Panc1 (cell line): ENCODE results near the gene XKR7.

ENCODE experiments used
- POLR2AphosphoS5 ChIP-seq: IDR thresholded peaks from 2 replicates; pipeline ENCODE4 v1.6.1; 2012; ENCODE audit warnings: mild to moderate bottlenecking, low read depth, low read length, moderate library complexity
- SIN3A ChIP-seq: IDR thresholded peaks from 2 replicates; pipeline ENCODE4 v1.6.1; 2012; ENCODE audit warnings: low read depth, mild to moderate bottlenecking, low read length, moderate library complexity, borderline replicate concordance; ENCODE audit not compliant: insufficient read depth
- TCF7L2 ChIP-seq: IDR thresholded peaks from 2 replicates; pipeline ENCODE4 v1.6.1; 2011; ENCODE audit warnings: mild to moderate bottlenecking, low read depth, low read length, inconsistent platforms
- TF ChIP-seq, protein P1 (sequence below): fragments of 450-650 bp; IDR thresholded peaks from 2 replicates; pipeline ENCODE4 v1.5.1; 2017; ENCODE audit warnings: mild to moderate bottlenecking
- TF ChIP-seq, protein P2 (sequence below), 2 experiments: IDR thresholded peaks; 2 replicates each; pipeline ENCODE4 v1.6.1; 2011 to 2012; ENCODE audit warnings: low read depth in 2 of 2, control low read depth in 1 of 2, low read length in 1 of 2, mild to moderate bottlenecking in 1 of 2, moderate library complexity in 1 of 2; ENCODE audit not compliant: insufficient read depth in 1 of 2

DNA sequence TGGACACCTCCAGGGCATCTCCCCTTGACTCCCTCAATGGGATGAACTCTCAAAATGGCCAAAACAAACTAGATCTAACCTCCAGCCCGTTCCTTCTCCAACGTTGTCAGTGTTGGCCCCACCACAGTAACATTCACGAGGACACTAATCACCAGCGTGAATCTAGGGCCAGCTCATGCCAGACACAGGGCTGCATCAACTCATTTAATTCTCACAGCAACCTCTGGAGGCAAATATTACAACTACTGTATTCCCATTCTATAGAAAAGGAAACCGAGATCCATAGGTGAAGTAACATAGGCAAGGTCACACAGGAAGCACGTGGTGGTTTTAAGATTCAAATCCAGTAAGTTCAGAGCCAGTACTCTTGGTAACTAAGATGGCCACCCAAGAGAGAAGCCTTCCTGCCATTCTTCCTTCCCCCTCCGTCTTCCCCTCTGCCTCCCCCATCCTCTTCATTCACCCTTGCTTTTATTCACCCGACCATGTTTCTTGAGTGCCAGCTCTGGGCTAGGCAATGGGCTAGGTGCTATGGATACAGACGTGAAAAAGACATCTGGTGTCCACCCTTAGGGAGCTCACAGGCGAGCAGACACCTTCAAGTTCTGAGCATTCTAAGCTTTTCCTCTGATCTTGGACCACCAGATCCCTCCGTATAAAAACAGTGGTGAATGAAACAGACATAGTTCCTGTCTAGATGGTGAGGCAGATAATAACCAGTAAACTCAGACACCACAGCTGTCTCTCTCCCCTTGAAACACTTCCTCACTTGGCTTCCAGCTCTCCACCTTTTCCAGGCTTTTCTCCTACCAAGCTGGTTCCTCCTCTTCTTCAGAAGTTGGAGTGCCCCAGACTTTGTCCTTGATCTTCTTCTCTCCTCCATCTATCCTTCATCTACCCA lies 51.9 kb downstream of the XKR7 start:
- TF ChIP-seq, protein P1, sequence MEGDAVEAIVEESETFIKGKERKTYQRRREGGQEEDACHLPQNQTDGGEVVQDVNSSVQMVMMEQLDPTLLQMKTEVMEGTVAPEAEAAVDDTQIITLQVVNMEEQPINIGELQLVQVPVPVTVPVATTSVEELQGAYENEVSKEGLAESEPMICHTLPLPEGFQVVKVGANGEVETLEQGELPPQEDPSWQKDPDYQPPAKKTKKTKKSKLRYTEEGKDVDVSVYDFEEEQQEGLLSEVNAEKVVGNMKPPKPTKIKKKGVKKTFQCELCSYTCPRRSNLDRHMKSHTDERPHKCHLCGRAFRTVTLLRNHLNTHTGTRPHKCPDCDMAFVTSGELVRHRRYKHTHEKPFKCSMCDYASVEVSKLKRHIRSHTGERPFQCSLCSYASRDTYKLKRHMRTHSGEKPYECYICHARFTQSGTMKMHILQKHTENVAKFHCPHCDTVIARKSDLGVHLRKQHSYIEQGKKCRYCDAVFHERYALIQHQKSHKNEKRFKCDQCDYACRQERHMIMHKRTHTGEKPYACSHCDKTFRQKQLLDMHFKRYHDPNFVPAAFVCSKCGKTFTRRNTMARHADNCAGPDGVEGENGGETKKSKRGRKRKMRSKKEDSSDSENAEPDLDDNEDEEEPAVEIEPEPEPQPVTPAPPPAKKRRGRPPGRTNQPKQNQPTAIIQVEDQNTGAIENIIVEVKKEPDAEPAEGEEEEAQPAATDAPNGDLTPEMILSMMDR, result no peak
- TF ChIP-seq, protein P2, sequence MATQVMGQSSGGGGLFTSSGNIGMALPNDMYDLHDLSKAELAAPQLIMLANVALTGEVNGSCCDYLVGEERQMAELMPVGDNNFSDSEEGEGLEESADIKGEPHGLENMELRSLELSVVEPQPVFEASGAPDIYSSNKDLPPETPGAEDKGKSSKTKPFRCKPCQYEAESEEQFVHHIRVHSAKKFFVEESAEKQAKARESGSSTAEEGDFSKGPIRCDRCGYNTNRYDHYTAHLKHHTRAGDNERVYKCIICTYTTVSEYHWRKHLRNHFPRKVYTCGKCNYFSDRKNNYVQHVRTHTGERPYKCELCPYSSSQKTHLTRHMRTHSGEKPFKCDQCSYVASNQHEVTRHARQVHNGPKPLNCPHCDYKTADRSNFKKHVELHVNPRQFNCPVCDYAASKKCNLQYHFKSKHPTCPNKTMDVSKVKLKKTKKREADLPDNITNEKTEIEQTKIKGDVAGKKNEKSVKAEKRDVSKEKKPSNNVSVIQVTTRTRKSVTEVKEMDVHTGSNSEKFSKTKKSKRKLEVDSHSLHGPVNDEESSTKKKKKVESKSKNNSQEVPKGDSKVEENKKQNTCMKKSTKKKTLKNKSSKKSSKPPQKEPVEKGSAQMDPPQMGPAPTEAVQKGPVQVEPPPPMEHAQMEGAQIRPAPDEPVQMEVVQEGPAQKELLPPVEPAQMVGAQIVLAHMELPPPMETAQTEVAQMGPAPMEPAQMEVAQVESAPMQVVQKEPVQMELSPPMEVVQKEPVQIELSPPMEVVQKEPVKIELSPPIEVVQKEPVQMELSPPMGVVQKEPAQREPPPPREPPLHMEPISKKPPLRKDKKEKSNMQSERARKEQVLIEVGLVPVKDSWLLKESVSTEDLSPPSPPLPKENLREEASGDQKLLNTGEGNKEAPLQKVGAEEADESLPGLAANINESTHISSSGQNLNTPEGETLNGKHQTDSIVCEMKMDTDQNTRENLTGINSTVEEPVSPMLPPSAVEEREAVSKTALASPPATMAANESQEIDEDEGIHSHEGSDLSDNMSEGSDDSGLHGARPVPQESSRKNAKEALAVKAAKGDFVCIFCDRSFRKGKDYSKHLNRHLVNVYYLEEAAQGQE (IDR thresholded peaks at IDR 0.05; ENCODE audit: insufficient read depth in 1 of 2, low read depth in 2 of 2, low read length in 1 of 2), result no peak
- TF ChIP-seq POLR2AphosphoS5 (0 out of 2 replicates have a peak, but pooled peaks have one; percentile 13), SIN3A (no peak), TCF7L2 (no peak)
